NCI-H2029 (cell line): Measurements from ENCODE around the gene PYGO2.
A peak's percentile ranks its signal among the peaks of the same experiment; 100 is the strongest.

Experiments
- DNase-seq: peaks from one replicate; lab custom pipeline; 2025; lab: John Stamatoyannopoulos, UW

PYGO2 gene

DNA sequence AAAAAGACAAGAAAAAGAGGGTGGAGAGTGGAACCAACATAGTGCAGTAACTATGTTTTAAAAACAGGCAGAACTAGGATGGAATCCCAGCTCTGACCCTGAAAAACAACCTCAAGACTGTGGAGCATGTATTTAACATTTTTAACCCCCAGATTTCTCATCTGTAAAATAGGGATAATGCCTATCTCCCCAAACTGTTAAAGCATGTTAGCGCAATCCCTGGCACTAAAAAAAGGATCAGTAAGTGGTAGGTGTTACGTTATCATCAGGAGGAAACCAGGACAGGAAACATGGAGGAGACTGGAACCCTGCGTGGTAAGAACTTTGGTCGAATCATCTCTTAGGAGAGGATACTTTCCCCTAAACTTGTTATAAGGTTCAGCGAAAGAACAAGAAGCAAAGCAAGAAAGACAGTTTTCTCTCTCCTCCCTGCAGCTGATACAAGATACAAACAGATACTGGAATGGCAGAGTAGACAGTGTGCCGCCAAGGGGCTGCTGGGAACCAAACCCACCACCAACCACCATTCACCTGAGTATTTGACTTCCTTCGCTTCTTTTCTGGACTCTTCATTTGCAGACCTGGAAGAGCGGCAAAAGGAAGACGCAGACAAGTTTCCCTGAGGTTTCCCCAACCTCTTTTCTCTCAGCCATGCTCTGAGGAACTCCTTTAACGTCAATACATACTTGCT, 991 bp downstream of the PYGO2 start:
- DNase-seq, result no peak

DNA sequence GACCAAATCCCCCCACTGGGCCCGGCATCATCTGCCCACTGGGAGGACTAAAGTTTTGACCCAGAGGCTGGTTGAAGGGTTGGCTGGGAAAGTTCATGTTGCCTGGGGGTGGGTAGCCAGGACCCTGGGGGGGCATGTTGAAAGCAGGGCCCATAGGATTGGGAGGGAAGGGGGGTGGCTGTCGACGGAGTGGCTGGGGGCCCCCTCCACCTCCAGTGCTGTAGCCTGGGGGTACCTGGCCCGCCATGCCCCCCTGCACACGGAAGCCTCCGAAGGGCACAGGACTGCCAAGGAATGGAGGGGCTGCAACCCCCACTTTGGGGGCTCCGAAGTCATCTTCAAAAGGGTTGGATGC, 2.2 kb downstream of the PYGO2 start:
- DNase-seq, result no peak

DNA sequence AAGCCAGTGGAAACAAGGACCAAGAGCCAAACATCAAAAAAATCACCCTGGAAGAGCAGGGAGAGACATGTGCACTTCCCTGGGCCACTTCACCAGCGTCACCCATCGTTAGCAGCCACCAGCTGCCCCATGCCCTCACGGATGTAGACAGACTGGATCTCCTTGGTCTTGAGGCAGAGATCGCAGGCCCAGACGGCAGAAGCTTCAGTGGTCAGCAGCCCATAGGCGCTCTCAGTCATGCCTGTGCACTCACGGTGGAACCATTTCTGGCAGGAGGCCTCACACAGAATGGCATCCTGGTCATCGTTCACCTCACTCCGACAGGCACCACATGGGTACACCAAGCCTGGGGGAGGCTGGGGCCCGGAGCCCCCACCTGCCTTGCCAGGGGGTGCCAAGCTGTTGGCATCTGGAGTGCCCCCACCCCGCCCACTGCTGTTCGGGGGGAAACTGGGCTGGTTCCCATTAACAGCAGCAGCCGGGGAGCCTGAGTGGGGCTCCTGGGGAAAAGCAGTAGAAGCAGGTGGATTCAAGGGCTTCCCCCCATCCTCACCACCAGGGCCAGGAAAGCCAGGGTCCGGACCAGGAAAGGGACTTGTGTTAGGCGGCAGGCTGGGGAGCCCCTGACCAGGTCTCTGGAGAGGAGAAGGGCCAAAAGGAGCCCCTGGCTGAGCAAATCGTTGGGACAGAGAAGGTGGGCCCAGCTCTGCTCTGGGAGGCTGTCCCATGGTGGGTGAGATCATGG, 2.7 kb downstream of the PYGO2 start:
- DNase-seq, result no peak

DNA sequence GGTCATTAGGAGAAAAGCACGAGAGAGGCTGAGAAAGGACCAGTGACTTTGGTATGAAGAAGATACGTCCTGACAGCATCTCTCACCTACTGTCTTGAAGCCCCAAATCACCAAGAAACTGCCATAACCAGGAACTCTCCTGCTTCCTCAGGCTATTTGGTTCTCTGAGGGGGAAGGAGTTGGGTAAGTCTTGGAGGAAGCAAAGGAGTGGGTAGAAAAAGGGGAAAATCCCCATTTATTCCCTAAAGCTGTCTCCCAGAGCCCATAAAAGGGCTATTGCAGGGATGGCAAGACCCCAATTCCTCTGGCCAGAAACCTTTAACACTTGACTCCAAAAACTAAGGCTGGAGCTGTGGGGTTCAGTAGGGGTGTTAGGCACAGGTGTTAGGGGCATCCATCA, 3.5 kb downstream of the PYGO2 start:
- no peak for DNase-seq

DNA sequence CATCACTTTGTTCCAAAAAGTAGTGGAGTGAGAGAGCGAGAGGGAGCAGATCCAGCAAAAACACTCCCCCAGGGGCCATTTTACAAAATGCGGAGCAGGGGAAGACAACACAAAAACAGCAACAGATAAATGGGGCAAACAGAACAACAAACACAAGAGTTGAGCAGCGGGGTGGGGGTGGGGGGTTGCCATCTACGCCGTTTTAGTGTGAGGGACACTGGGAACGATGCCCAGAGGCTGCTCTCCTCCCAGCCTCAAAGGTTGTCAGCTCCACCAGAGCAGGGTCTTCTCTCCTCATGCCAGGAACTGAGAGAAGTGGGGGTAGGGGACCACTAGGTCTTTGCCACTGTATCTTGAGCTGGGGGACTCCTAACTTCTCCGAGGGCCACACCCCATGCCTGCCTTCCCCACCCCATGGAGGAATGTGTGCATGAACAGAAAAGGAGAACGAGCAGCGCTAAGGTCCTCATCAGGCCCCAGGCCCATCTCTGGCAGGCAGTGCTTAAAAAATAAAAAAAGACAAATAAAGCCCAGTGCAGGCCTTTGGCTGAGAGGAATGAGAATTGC, 4.4 kb downstream of the PYGO2 start:
- DNase-seq, result no peak

DNA sequence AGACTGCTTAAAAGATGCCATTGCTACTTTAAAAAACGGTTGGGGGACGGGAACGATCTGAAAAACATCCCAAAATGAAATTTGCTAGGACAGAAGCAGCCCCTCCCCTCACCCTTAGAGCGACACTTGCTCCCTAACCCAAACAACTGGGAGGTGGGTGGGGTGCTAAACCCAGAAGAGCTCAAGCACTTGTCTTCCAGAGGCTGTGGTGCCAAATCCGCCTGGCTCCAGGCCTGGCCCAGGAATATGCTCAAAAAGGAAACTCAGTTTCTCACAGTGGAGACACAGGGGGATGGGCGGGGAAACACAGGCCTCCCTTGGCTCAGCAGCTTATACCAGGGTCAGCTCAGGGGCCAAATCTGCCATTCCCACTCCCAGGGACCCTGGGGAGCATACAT, 5.0 kb downstream of the PYGO2 start:
- DNase-seq, result no peak

DNA sequence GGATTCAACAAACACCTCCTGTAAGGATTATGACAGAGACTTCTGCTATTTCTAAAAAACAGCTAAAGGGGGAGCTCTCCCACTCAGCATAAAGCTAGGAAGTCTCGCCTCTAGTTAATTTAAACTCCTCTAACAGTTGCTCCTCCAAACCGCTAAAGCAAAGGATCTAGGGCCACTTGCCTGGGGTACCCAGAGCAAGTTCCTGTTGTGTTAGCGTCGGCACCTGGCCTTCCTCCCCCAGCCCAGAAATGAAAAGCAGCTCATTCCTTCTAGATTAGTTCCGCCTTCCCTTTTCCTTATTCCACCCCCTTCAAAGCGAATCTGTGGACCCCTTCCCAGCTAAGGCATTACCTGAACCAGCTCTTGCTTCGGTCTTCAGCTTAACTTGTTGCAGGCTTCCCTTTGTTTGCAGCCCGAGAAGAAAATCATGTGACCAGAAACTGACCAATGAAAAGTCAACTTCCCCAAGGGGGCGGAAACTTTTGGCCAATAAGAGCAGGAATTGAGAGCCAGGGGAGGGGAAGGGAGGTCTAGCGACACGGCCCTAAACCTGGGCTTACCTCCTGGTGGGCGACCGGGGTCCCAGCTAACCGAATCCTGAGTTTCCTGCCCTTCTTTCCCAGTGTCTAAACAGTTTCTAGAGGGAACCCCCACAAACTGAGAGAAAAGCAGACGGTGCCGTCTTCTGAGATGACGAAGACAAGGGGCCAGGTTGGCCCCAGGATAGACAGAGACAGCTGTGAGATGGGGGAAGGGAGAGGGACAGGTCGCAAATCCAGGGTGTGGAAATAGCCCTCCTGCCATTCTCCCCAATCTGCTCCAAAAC, 5.7 kb downstream of the PYGO2 start, which contains the start of gene PBXIP1:
TSS of gene PBXIP1 (minus strand) at position 382 of the 826 bp plus-strand sequence. CDS start 2,378 bp downstream, outside the sequence.
- peak; percentile 60 for DNase-seq

DNA sequence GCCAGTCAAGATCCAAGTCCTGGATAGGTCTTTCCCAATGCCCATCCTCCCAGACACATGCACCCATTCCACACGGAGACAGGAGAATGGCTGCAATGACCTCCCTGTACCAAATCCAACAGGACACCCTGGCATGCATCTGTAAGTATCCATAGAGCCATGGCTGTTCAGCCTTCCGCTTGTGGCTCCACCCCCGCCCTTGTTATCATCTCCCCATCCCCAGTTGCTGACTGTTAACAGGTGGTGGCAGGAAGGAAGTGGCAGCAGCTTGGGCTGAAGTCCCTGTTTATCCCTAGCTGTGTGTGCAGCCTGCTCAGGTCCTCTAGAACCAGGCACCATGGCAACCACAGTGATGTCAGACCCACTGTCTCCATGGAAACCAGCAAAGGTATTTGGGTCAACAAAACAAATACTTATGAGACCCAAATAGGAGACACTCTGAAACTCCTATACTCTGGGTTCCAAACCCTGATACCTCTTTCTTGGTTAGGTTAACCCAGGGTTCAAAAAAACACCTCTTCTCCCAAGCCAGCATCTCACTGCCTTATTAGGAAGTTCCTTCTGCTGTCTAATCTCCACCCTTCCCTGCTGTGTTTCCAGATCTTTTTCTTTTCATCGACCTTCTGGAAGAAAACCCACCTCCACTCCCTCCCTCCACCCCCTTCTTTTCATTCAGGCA, 6.4 kb downstream of the PYGO2 start:
- DNase-seq, result peak; percentile 82

DNA sequence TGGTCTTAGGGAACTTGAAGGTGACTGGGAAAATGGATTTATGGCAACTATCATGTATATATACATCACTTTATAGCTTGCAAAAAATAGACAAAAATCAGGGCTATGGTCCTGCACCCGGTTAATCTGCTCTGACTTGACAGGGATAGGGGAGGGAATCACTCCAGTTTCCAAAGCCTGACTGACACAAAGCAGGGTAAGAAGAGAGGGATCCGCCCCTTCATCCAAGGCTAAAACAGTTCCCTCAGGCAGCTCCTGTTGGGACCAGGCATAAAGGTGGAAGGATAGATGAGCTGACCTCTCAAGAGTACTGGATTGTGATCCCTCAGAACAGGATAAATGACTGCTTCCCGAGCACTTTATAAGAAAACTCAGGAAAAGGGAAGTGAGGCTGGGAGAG, 7.0 kb downstream of the PYGO2 start:
- DNase-seq, result no peak

DNA sequence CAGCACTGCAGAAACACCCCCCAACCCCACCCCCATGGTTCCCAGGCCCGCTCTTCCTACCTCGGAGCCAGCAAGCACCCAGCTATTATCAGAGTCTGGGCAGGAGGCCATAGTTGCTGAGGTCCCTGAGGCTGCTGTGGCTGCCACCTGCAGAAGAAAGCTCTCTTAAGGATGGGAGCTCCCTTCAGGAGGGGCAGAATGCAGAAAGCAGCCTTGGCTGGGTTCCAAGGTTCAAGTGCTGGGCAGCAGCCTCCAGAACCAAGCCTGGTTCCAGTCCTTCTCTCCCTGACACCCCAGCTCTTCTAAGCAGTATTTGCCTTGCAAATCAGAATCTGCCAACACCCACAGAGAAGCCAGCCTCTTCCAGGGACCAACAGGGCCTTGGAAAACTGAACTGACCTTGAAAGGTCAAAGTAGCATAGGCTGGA, 8.0 kb downstream of the PYGO2 start:
- DNase-seq, result no peak

DNA sequence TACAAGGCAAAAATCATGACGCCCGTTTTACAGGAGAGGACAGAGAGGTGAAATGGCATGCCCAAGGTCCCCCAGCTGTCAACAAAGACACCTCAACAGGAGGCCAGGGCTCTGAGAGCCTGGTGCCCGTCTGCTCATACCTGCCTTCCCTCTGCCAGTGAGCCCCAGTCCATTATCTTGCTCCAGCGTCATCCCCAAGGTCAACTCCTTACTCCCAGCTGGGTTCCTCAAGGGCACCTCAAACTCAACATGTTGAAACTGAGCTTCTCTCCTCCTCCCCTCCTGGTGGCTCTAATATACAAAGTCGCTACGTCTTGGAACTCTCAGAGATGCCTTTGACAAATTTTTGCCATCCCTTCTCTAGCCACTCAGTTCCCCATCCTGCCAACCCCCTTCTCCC, 8.9 kb downstream of the PYGO2 start:
- DNase-seq, result no peak

DNA sequence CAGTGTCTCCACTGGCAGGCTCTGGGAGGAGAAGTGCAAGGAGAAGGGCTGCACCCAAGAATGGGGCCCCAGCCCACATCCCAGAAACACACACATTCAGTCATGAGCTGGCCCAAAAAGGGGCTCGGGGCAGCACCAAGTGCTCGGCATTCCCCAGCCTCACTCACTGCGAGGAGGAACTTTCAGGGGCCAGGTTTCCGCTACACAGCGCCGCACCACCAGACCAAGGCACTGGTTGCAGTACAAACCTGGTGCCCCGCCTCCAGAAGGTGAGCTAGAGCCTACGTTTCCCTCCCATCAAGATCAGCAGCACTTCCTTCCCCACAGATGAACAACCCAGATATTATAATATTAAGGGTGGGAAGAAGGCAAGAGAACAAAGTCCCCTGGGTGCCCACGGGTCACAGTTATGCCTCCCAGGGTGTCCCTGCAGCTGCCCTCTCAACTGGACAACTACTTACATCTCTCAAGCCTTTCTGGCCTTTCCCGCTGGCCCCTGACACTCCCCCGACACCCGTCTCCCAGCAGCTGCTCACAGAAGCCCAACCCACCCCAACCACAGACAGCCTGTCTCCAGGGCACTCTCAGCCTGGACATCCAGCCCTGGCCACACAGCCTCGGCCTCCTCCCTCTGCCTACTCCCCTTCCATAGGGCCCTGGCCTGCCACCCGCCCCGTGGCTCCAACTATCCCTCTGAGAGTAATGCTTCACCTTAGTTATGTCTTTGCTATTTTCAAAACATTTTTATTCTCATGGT, 9.5 kb downstream of the PYGO2 start:
- no peak for DNase-seq

DNA sequence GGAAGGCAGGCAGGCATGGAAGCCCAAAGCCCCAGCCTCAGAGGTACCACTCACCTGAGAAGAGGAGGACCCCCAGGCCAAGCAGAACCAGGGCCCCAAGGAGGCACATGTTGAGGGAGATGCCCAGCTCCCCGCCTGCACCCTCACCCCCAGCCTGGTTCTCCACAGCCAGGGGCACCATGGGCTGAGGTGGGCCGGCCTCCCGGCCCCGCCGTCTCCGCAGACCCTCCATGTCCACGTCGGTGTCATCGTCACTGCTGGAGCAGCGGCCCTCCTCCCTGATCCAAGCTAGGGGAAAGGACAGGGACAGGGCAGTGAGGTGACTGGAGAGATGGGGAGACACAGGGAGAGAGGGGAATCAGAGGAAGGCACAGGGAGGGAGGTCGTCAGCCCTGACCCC, 13.5 kb downstream of the PYGO2 start:
- no peak for DNase-seq

DNA sequence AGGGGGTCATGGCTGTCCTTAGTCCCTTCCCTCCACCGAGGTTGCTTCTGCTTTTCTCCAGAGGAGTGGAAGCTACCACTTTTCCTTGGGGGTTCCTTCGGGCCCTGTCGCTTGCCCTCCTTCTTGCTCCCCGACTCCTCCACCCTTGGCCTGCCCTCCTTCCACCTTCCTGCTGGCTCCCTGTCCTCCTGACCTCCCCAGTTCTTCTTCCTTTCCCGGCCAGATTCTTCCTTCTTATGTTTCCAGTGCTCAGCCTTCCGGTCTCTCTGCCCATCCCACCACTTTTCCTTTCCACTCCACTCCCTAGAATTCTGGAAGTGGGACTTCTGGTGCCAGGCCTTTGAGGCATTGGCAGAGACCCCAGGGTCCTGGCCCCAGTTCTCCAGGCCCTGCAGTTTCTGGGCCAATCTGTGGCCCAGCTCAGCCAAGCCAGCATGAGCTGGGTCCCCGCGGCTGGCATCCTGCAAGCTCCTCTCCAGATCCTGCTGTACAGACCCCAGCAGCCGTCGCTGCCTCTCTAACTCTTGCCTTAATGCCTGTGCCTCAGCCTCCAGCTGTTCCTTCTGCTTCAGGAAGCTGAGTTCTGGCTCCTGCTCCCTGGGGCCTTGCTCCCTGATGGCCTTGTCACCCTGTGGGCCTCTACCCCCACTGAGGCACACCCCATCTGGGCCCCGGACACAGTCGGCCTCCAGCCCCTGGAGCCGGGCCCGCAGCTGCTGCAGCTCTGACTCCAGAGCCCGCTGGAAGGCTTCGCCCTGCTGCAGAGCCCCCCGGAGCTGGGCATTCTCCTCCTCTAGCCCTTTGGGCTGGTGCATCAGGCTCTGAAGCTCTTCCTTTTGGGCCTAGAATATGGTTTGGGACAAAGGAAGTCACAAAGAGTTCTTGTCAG, 15.4 kb downstream of the PYGO2 start:
- no peak for DNase-seq

DNA sequence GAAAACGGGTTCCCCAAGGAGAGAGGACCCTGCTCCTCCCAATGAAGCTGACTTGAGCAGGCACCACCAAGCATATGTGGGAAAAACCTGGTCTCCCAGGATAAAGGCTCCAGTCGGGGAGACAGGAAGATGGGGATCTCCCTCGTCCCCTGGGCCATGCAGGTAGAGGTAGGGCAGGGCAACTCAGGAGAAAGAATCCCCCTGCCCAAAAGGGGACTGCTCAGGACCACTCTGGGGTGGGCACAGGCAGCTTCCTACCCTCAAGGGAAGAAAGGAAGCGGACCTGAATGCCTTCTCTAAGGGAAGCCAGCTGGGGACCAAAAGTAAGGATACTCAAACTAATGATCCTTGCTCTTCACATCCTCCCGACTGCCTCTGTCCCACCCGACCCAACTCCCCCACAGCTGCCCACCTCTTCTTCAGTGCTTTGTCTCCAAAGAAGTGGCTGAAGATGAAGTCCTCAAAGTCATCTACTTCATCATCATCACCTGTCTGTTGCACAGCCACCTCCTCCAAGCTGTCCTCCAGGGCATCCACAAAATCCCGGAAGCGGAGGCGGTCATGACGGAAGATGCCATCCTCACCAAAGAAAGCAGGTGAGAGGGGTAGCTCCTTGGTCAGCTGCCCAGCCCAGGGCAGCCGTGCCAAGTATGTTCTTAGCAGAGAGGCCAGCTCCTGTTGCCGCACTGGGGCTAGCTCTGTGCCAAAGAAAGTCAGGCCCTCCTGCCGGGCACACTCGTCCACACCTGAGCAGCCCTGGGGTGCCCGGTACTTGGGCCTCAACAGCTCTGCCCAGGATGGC, 16.2 kb downstream of the PYGO2 start:
- DNase-seq, result no peak

DNA sequence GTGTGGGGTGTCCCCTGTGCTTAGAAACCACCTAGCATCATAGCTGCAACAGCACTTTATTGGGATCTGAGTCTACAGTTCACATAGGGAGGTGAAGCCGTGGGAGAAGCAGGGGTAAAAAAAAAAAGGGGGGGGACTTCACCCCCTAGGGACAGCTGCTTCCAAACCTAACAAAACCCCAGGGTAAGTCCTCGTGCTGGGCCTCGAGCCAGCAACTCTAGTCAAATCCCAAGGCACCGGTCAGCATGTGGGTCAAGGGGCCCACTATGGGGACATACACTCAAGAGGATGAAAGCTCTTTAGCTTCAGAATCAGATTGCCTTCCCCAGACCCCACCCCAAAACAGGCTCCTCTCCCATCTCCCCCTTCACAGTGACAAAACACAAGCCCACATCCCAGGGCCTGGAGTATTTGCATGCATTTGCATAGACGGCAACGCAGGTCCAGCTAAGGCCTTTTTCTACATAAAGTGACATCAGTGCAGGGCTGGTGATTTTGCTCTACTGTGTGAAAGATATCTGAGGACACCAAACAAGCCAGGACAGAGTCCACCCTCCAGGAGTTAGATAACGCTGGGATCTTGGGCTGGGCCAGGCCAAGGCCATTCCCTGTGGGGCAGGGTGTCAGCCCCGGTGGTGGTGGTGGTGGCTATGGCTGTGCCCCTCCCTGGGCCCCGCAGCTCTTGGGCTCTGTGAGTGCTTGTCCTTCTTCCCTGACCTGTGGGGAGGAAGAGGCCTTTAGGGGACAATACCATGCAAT, 17.0 kb downstream of the PYGO2 start:
- DNase-seq, result no peak

DNA sequence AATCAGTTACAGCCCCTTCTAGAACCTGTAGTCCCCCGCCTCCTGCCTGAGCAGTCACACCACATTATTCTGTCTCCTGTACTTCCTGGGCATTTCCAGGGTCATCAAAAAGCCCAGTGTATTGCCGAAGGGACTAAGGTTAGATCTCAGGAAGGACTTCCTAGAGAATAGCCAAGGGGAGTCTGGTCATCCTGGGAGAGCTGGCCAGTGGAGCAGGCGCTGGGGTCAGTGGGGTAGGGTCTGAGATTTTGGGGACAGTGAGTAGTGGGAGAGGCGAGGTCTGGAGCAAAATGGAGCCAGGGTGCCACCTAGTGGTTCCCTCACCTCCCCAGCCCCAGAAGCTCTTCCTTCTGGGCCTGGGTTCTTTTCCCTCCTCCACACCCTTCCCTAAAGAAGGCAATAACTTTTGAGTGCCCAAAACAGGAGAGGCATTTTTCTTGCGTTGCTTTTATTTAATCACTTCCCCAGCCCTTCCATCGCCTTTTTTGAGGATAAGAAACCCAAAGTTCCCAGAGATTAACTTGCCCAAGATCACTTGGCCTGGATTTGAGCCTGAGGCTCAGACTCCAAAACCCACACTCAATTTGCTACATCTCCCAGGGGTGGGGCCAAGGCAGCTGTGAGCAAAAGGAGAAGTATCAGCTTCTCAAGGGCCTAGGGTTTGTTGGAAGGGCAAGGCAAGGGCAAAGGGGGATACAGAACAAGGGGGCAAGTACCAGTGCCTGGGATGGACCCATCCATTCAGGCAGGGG, 17.8 kb downstream of the PYGO2 start:
- DNase-seq, result no peak
